Activated CD8-positive, alpha-beta T cell treated with anti-CD3 and anti-CD28 coated beads, Interleukin-2, amount 10 ng/mL, durations not matched to agents 7 days and 5 days (primary cell): ENCODE measurements around the gene UROC1. TPM values are rescaled to one million over a fixed set of nuclear protein-coding genes. Genes with fewer than 3 reads are reported as not detected.
A peak's percentile ranks its signal among the peaks of the same experiment; 100 is the strongest.

Source experiments
- ATAC-seq: fragments of 150-1000 bp; cut with Tn5 transposase; one replicate; pipeline ENCODE4 v1.10.0; 2021; ENCODE audit warnings: moderate library complexity
- CTCF ChIA-PET: fragments of 350-600 bp; sonication (Branson Sonifier 250); formaldehyde crosslinking; loops from one replicate; lab custom pipeline; 2021; ENCODE audit warnings: antibody characterized with exemption; lab: Charles Lee
- POLR2A ChIA-PET: fragments of 350-600 bp; sonication (Branson Sonifier 250); formaldehyde crosslinking; loops from one replicate; lab custom pipeline; 2021; ENCODE audit warnings: antibody characterized with exemption; lab: Charles Lee
- DNase-seq: peaks from one replicate; pipeline ENCODE4 v3.0.0-alpha.2; 2020
- H3K27ac Mint-ChIP-seq: one replicate; pipeline ENCODE4 v1.8.0; 2021; ENCODE audit warnings: mild to moderate bottlenecking, mixed read lengths
- H3K27me3 Mint-ChIP-seq: one replicate; pipeline ENCODE4 v1.8.0; 2021; ENCODE audit warnings: low read depth, mixed read lengths
- H3K36me3 Mint-ChIP-seq: one replicate; pipeline ENCODE4 v1.8.0; 2021; ENCODE audit warnings: low read depth, mixed read lengths
- H3K4me1 Mint-ChIP-seq: one replicate; pipeline ENCODE4 v1.8.0; 2021; ENCODE audit warnings: low read depth, mixed read lengths
- H3K4me3 Mint-ChIP-seq: one replicate; pipeline ENCODE4 v1.8.0; 2021; ENCODE audit warnings: mild to moderate bottlenecking, mixed read lengths
- H3K9me3 Mint-ChIP-seq: one replicate; pipeline ENCODE4 v1.8.0; 2022; ENCODE audit warnings: mixed read lengths; ENCODE audit not compliant: insufficient read depth
- total RNA-seq, 2 experiments: library from RNA; stranded (reverse); gene quantifications; one replicate each; pipeline ENCODE4 v1.2.3, GENCODE V29; 2021

The UROC1 gene
- total RNA-seq, 2 experiments from 2014 or later: 0.13 TPM; not detected in 1

DNA sequence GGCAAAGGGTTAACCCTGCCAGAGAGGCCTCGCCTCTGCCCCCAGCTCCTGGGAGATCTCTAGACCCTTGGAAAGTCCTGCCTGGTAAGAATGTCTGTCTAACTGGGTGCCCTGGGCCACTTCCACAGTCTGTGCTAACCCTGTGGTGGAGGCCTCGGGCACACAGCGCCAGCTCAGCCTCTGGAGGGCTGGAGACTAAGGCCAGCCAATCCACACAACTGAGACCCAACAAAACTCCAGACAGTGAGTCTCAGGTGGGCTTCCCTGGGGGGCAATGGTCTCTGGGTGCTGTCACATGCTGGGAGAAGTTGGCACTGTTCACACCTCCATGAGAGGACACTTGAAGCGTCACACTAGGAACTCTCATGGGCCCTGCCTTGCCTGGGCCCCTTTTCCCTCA lies 61.4 kb downstream of the UROC1 start:
- Mint-ChIP-seq H3K4me3 (no peak overlapping the region), H3K9me3 (no peaks in the 10 kb centered on the region), H3K36me3 (peaks cover 40% of the 10 kb centered on the region), H3K4me1 (no peaks in the 10 kb centered on the region), H3K27ac (no peak overlapping the region), H3K27me3 (no peaks in the 10 kb centered on the region)
- POLR2A ChIA-PET: no interaction called here
- ATAC-seq (no peak), DNase-seq (no peak)
- CTCF ChIA-PET: no interaction called here

GRCh38 chr3:126454437-126455198 lies 63.0 kb downstream of the UROC1 start:
- no peak for ATAC-seq
- H3K27me3 Mint-ChIP-seq: no peaks in the 10 kb centered on the region
- H3K4me1 Mint-ChIP-seq: no peaks in the 10 kb centered on the region
- CTCF ChIA-PET: no interaction called here
- no peak for DNase-seq
- no peak overlapping the region for H3K4me3 Mint-ChIP-seq
- H3K36me3 Mint-ChIP-seq: peaks cover 34% of the 10 kb centered on the region
- no peak overlapping the region for H3K27ac Mint-ChIP-seq
- POLR2A ChIA-PET: no interaction called here
- H3K9me3 Mint-ChIP-seq: no peaks in the 10 kb centered on the region

- no peak overlapping the region for H3K27ac Mint-ChIP-seq
- no peaks in the 10 kb centered on the region for H3K9me3 Mint-ChIP-seq
Measured at GRCh38 chr3:126454025-126454424, 63.5 kb downstream of the UROC1 start.

DNA sequence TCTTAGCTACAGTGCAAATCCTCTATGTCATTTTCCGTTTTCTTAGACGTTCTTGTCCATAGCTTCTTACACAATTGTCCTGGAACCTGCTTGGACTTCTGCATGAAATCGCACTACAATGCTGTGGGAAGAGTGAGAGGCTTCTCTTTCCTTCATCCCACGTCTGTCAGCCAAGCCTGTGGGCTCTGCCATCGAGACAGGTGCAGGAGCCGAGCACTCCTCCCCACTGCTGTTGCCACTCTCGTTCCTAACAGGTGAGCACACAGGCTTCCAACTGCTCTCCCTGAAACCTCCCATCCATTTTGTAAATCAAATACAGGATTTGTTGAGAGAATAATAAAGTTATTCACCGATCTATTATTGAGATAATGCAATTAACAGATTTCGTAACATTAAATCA lies 65.4 kb downstream of the UROC1 start:
- ATAC-seq (no peak), DNase-seq (no peak)
- CTCF ChIA-PET: no interaction called here
- no peaks in the 10 kb centered on the region for H3K4me1 Mint-ChIP-seq
- peaks cover 22% of the 10 kb centered on the region for H3K36me3 Mint-ChIP-seq
- H3K27me3 Mint-ChIP-seq: no peaks in the 10 kb centered on the region
- H3K9me3 Mint-ChIP-seq: no peaks in the 10 kb centered on the region
- no peak overlapping the region for H3K27ac Mint-ChIP-seq
- POLR2A ChIA-PET: no interaction called here
- no peak overlapping the region for H3K4me3 Mint-ChIP-seq

More at GRCh38 chr3:126454025-126454424, 63.5 kb downstream of the UROC1 start:
- ATAC-seq: no peak
- Mint-ChIP-seq H3K36me3 (peaks cover 31% of the 10 kb centered on the region), H3K27me3 (no peaks in the 10 kb centered on the region), H3K4me3 (no peak overlapping the region), H3K4me1 (no peaks in the 10 kb centered on the region)
- no peak for DNase-seq
- ChIA-PET POLR2A (no interaction called here), CTCF (no interaction called here)

- no peaks in the 10 kb centered on the region for H3K27me3 Mint-ChIP-seq
- POLR2A ChIA-PET: no interaction called here
- peaks cover 19% of the 10 kb centered on the region for H3K36me3 Mint-ChIP-seq
- no peak overlapping the region for H3K27ac Mint-ChIP-seq
- H3K9me3 Mint-ChIP-seq: no peaks in the 10 kb centered on the region
- no peak for DNase-seq
- H3K4me3 Mint-ChIP-seq: no peak overlapping the region
- CTCF ChIA-PET: no interaction called here
- no peak for ATAC-seq
- H3K4me1 Mint-ChIP-seq: no peaks in the 10 kb centered on the region
Measured at GRCh38 chr3:126451511-126451910, 66.1 kb downstream of the UROC1 start.

GRCh38 chr3:126450744-126451143 lies 66.8 kb downstream of the UROC1 start:
- ATAC-seq (no peak), DNase-seq (no peak)
- no peaks in the 10 kb centered on the region for H3K27me3 Mint-ChIP-seq
- H3K4me1 Mint-ChIP-seq: no peaks in the 10 kb centered on the region
- H3K9me3 Mint-ChIP-seq: no peaks in the 10 kb centered on the region
- CTCF ChIA-PET: no interaction called here
- H3K27ac Mint-ChIP-seq: peak overlapping the region; percentile 34
- H3K36me3 Mint-ChIP-seq: peaks cover 19% of the 10 kb centered on the region
- POLR2A ChIA-PET: no interaction called here
- no peak overlapping the region for H3K4me3 Mint-ChIP-seq

- no peak for DNase-seq
- no peak for ATAC-seq
Measured at GRCh38 chr3:126450219-126450618, 67.4 kb downstream of the UROC1 start.

GRCh38 chr3:126449621-126450051 lies 67.9 kb downstream of the UROC1 start:
- H3K4me3 Mint-ChIP-seq: no peak overlapping the region
- H3K36me3 Mint-ChIP-seq: peaks cover 15% of the 10 kb centered on the region
- ATAC-seq: no peak
- CTCF ChIA-PET: no interaction called here
- no peaks in the 10 kb centered on the region for H3K9me3 Mint-ChIP-seq
- no peaks in the 10 kb centered on the region for H3K4me1 Mint-ChIP-seq
- peak overlapping the region; percentile 43 for H3K27ac Mint-ChIP-seq
- POLR2A ChIA-PET: no interaction called here
- no peak for DNase-seq
- H3K27me3 Mint-ChIP-seq: no peaks in the 10 kb centered on the region

More at GRCh38 chr3:126450219-126450618, 67.4 kb downstream of the UROC1 start:
- Mint-ChIP-seq H3K9me3 (no peaks in the 10 kb centered on the region), H3K27ac (no peak overlapping the region), H3K4me1 (no peaks in the 10 kb centered on the region), H3K27me3 (no peaks in the 10 kb centered on the region), H3K36me3 (peaks cover 17% of the 10 kb centered on the region), H3K4me3 (no peak overlapping the region)
- ChIA-PET POLR2A (no interaction called here), CTCF (no interaction called here)

GRCh38 chr3:126448893-126449180 lies 68.7 kb downstream of the UROC1 start:
- ChIA-PET CTCF (no interaction called here), POLR2A (no interaction called here)
- no peak for ATAC-seq
- Mint-ChIP-seq H3K36me3 (peaks cover 11% of the 10 kb centered on the region), H3K4me3 (no peak overlapping the region), H3K4me1 (no peaks in the 10 kb centered on the region), H3K27ac (no peak overlapping the region), H3K27me3 (no peaks in the 10 kb centered on the region), H3K9me3 (no peaks in the 10 kb centered on the region)
- no peak for DNase-seq

DNA sequence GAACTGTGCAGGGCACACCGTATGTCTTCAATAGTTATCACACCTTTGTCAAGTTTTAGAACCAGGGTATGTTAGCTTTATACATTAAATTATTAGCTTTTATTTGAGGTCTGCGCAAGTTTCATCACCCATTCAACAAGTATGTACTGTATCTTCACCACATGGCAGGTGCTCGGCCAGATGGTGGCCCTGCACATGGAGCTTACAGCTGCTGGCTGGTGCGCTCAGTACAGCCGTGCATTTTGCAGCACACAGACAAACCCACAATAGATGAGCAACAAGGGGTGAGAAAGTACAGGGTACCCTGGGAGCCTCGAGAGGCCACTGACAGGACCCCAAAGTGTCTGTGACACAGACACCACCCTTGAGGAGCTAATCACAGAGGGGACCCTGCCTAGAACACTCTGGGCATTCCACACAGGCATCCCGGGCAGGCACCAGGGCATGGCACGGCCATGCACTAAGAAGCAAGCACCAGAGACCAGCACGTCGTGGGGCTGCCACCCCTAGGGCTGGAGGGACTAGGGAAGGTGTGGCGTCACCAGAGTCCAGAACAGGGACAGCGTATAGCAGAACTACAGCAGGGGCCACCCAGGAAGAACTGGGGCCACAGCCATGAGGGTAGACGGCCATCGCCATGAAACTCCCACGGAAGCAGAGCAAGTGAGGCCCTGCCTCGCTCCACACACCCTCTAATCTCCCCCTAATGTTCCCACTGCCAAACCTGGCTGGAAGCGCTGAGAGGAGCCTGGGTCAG lies 69.3 kb downstream of the UROC1 start:
- Mint-ChIP-seq H3K27me3 (no peaks in the 10 kb centered on the region), H3K27ac (no peak overlapping the region), H3K4me3 (no peak overlapping the region), H3K9me3 (no peaks in the 10 kb centered on the region), H3K4me1 (no peaks in the 10 kb centered on the region), H3K36me3 (peaks cover 11% of the 10 kb centered on the region)
- CTCF ChIA-PET: no interaction called here
- ATAC-seq (no peak), DNase-seq (no peak)
- POLR2A ChIA-PET: no interaction called here

DNA sequence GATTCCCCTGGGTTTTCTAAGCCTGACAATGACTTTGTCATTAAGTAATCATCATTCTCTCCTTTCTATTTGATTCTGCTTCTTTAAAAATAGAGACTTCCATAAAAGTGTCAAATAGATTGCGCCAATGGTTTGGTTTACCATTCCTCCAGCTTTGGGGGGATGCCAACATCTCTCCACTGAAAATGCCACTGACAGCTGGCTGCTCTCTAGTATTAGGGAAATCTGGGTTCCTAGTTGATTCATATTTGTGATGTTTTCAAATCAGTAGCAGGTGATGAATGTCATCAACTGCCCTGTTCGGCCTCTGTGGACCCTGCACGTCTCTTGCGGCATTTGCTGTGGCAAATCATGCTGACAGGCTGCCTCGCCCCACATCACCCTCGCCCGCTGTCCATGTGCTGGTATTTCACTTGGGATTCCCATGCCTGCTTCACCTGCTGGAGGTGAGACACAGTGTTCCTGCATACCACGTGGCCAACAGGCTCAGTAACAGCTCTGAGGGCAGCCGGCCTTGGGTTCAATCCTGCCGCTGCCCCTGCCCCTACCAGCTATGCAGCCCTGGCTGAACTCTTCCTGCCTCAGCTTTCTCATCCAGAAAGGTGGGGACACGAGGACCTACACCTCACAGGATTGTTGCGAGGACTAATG lies 70.0 kb downstream of the UROC1 start:
- H3K27me3 Mint-ChIP-seq: no peaks in the 10 kb centered on the region
- no peak overlapping the region for H3K4me3 Mint-ChIP-seq
- H3K27ac Mint-ChIP-seq: no peak overlapping the region
- no peaks in the 10 kb centered on the region for H3K4me1 Mint-ChIP-seq
- DNase-seq (no peak), ATAC-seq (no peak)
- POLR2A ChIA-PET: no interaction called here
- H3K9me3 Mint-ChIP-seq: no peaks in the 10 kb centered on the region
- CTCF ChIA-PET: no interaction called here
- H3K36me3 Mint-ChIP-seq: peaks cover 13% of the 10 kb centered on the region

- Mint-ChIP-seq H3K4me3 (no peak overlapping the region), H3K27me3 (no peaks in the 10 kb centered on the region), H3K36me3 (peaks cover 12% of the 10 kb centered on the region), H3K9me3 (no peaks in the 10 kb centered on the region), H3K4me1 (no peaks in the 10 kb centered on the region), H3K27ac (no peak overlapping the region)
- CTCF ChIA-PET: no interaction called here
- POLR2A ChIA-PET: no interaction called here
- ATAC-seq: no peak
- no peak for DNase-seq
Measured at GRCh38 chr3:126446791-126447190, 70.8 kb downstream of the UROC1 start.
